ENCODE data around the gene EML1.

GRCh38 chr14:99905121-99905520, 111.9 kb downstream of the EML1 start:
- no peak for TF ChIP-seq CTCF (IDR thresholded peaks at IDR 0.05)
- TF ChIP-seq POLR2A (IDR thresholded peaks at IDR 0.05): no peak

Measured in body of pancreas (tissue), 4 donors.